GM18526 (cell line): ENCODE data around the gene FER.
A peak's percentile ranks its signal among the peaks of the same experiment; 100 is the strongest.

Source experiments
- POLR2A ChIP-seq: IDR thresholded peaks from 3 replicates; pipeline ENCODE4 v1.6.1; 2011; ENCODE audit not compliant: insufficient read length; ENCODE audit errors: extremely low read depth

FER gene

GRCh38 chr5:108735790-108736189 lies 11.9 kb upstream of the FER start:
- TF ChIP-seq POLR2A: no peak

GRCh38 chr5:108736855-108737254 lies 10.8 kb upstream of the FER start:
- TF ChIP-seq POLR2A: no peak

- TF ChIP-seq POLR2A: no peak
Observed at GRCh38 chr5:108739376-108739775, 8.3 kb upstream of the FER start.

GRCh38 chr5:108739906-108740305 lies 7.8 kb upstream of the FER start:
- TF ChIP-seq POLR2A: no peak

GRCh38 chr5:108743319-108743718 lies 4.4 kb upstream of the FER start:
- TF ChIP-seq POLR2A: no peak

- TF ChIP-seq POLR2A: no peak
Observed at GRCh38 chr5:108743846-108744245, 3.9 kb upstream of the FER start.

- no peak for TF ChIP-seq POLR2A
Observed at GRCh38 chr5:108747111-108747773, 455 bp upstream of the FER start.

GRCh38 chr5:108748401-108749127 lies 867 bp downstream of the FER start:
- TF ChIP-seq POLR2A: peak; percentile 98

GRCh38 chr5:108749128-108749861 lies 1.6 kb downstream of the FER start:
- TF ChIP-seq POLR2A: no peak

- TF ChIP-seq POLR2A: no peak
Observed at GRCh38 chr5:108753331-108753730, 5.6 kb downstream of the FER start.

- TF ChIP-seq POLR2A: no peak
Observed at GRCh38 chr5:108753877-108754276, 6.2 kb downstream of the FER start.

GRCh38 chr5:108760512-108760911 lies 12.8 kb downstream of the FER start:
- no peak for TF ChIP-seq POLR2A

- TF ChIP-seq POLR2A: no peak
Observed at GRCh38 chr5:108762660-108763059, 15.0 kb downstream of the FER start.

GRCh38 chr5:108763222-108763916 lies 15.7 kb downstream of the FER start:
- TF ChIP-seq POLR2A: no peak

GRCh38 chr5:108765647-108766046 lies 17.9 kb downstream of the FER start:
- no peak for TF ChIP-seq POLR2A
